ENCODE measurements around the gene NUP210L. TPM values are rescaled to one million over a fixed set of nuclear protein-coding genes. Genes with fewer than 3 reads are reported as not detected.
"Not testable (repeated sequence)": the region's sequence is repeated elsewhere in the genome, so short reads cannot be mapped to it uniquely, and the experiment has no call there.

The NUP210L gene
- total and polyA plus RNA-seq, 2 donors (not counting 3 experiments of a cell fraction or from before 2014, with no cell fraction given) = 0.01 to 0.07 TPM

DNA sequence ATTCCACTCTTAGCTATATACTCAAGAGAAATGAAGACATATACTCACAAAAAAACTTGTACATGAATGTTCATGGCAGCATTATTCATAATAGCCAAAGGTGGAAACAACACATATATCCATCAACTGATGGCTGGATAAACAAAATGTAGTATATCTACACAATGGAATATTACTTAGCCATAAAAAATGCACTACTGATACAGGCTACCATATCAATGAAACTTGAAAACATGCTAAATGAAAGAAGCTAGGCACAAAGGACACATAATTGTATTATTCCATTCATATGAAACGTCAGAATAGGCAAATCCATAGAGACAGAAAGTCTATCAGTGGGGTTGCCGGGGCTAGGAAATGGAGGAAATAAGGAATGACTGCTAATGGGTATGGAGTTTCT lies 67.3 kb downstream of the NUP210L start:
- Histone ChIP-seq H3K4me1 (ENCODE audit: control insufficient read depth, extremely low read depth, insufficient read depth, low read length) (no peaks in the 10 kb centered on the region), H3K9ac (replicated peaks; ENCODE audit: extremely low read depth, insufficient read depth, low read length) (no peak overlapping the region), H3K36me3 (ENCODE audit: control insufficient read depth in 2 of 2, extremely low read depth in 1 of 2, insufficient read depth in 2 of 2, low read length in 2 of 2) (no peaks in the 10 kb centered on the region), H3K9me3 (replicated peaks; ENCODE audit: control insufficient read depth, insufficient read depth, low read length) (no peaks in the 10 kb centered on the region), H3K27ac (ENCODE audit: insufficient read depth, low read depth, low read length) (no peak overlapping the region), H3K79me2 (ENCODE audit: control insufficient read depth, insufficient read depth, low read length) (no peaks in the 10 kb centered on the region), H4K20me1 (replicated peaks; ENCODE audit: control insufficient read depth, extremely low read depth, insufficient read depth, low read length) (no peaks in the 10 kb centered on the region), H3K4me3 (replicated peaks in 1 of 3; ENCODE audit: insufficient read depth in 1 of 3, low read depth in 1 of 3, low read length in 3 of 3) (no peak overlapping the region), H3K9me1 (replicated peaks; ENCODE audit: control insufficient read depth, extremely low read depth, insufficient read depth, low read length) (no peaks in the 10 kb centered on the region), H3K4me2 (ENCODE audit: insufficient read depth, low read length) (no peak overlapping the region), H3K27me3 (ENCODE audit: control insufficient read depth in 2 of 2, insufficient read depth in 2 of 2, low read length in 2 of 2) (no peaks in the 10 kb centered on the region), H2AFZ (ENCODE audit: low read depth, low read length) (no peak overlapping the region)
- DNase-seq (ENCODE audit: low read depth, low spot score) (no peak), FAIRE-seq (no peak)
- POLR2A ChIA-PET = no interaction called here
- intact Hi-C loops (cut with micrococcal nuclease) (no loop called here), dilution Hi-C loops (cut with MboI; ENCODE audit: extremely low pct_ligation_motif_present, low sequenced_read_pairs) (no loop called here)
- no TSS peak for BruUV-seq (replicated peaks)
- CTCF ChIA-PET = no interaction called here
- TF ChIP-seq EZH2 (IDR thresholded peaks at IDR 0.05; ENCODE audit: borderline replicate concordance, low read depth, low read length, severe bottlenecking) (no peak), POLR2AphosphoS5 (IDR thresholded peaks at IDR 0.05; ENCODE audit: insufficient read depth, low read depth, low read length) (no peak), GATA2 (IDR thresholded peaks at IDR 0.05; ENCODE audit: insufficient read depth, insufficient read length, low read depth, low read length) (no peak), CTCF (IDR thresholded peaks at IDR 0.05; ENCODE audit: extremely low read depth in 1 of 2, insufficient read depth in 1 of 2, low read depth in 1 of 2, low read length in 2 of 2) (no peak), POLR2A (IDR thresholded peaks at IDR 0.05; ENCODE audit: low read depth, low read length) (no peak), MAX (IDR thresholded peaks at IDR 0.05; ENCODE audit: insufficient read depth, insufficient read length) (no peak), JUN (IDR thresholded peaks at IDR 0.05; ENCODE audit: borderline replicate concordance, insufficient read depth, insufficient read length, low read depth) (no peak), FOS (IDR thresholded peaks at IDR 0.05; ENCODE audit: borderline replicate concordance, insufficient read depth, low read length) (no peak), MYC (IDR thresholded peaks at IDR 0.05; ENCODE audit: low read depth, low read length) (no peak)

DNA sequence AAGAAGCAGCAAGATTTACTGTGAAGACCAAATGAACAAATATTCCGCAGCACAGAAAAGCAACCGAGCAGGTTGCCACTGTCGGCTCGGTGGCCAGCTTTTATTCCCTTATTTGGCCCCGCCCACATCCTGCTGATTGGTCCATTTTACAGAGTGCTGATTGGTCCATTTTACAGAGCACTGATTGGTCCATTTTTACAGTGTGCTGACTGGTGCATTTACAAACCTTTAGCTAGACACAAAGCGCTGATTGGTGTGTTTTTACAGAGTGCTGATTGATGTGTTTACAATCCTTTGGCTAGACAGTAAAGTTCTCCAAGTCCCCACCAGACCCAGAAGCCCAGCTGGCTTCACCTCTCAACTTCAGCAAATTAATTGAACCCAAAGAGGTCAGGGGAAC lies 71.8 kb downstream of the NUP210L start:
- H3K27me3 ChIP-seq (ENCODE audit: control insufficient read depth in 2 of 2, insufficient read depth in 2 of 2, low read length in 2 of 2); H4K20me1 ChIP-seq (replicated peaks; ENCODE audit: control insufficient read depth, extremely low read depth, insufficient read depth, low read length); CTCF ChIA-PET; FAIRE-seq; H3K9me1 ChIP-seq (replicated peaks; ENCODE audit: control insufficient read depth, extremely low read depth, insufficient read depth, low read length); H3K36me3 ChIP-seq (ENCODE audit: control insufficient read depth in 2 of 2, extremely low read depth in 1 of 2, insufficient read depth in 2 of 2, low read length in 2 of 2); H3K27ac ChIP-seq (ENCODE audit: insufficient read depth, low read depth, low read length); H3K4me3 ChIP-seq (replicated peaks in 1 of 3; ENCODE audit: insufficient read depth in 1 of 3, low read depth in 1 of 3, low read length in 3 of 3); POLR2A ChIA-PET; dilution Hi-C loops (cut with MboI; ENCODE audit: extremely low pct_ligation_motif_present, low sequenced_read_pairs); H3K79me2 ChIP-seq (ENCODE audit: control insufficient read depth, insufficient read depth, low read length); H3K4me2 ChIP-seq (ENCODE audit: insufficient read depth, low read length); H3K4me1 ChIP-seq (ENCODE audit: control insufficient read depth, extremely low read depth, insufficient read depth, low read length); DNase-seq (ENCODE audit: low read depth, low spot score); H3K9ac ChIP-seq (replicated peaks; ENCODE audit: extremely low read depth, insufficient read depth, low read length); H3K9me3 ChIP-seq (replicated peaks; ENCODE audit: control insufficient read depth, insufficient read depth, low read length); H2AFZ ChIP-seq (ENCODE audit: low read depth, low read length); BruUV-seq (replicated peaks); intact Hi-C loops (cut with micrococcal nuclease): not testable (repeated sequence)

Data from endothelial cell of umbilical vein (primary cell).